Stomach smooth muscle (tissue), 2 donors: ENCODE measurements around the gene SLC22A4.

Experiments used
- H3K27ac ChIP-seq: one replicate; pipeline ENCODE4 v1.7.0; 2013; ENCODE audit warnings: mild to moderate bottlenecking, low read length, inconsistent platforms
- H3K27me3 ChIP-seq, 2 donors: one replicate each; pipeline ENCODE4 v1.7.0; 2013; ENCODE audit warnings: low read length in 2 of 2; ENCODE audit not compliant: insufficient read depth in 2 of 2, control insufficient read depth in 1 of 2
- H3K36me3 ChIP-seq, 2 donors: one replicate each; pipeline ENCODE4 v1.7.0; 2013; ENCODE audit warnings: low read length in 2 of 2; ENCODE audit not compliant: control insufficient read depth in 2 of 2, insufficient read depth in 2 of 2
- H3K4me1 ChIP-seq: one replicate; pipeline ENCODE4 v1.7.0; 2013; ENCODE audit warnings: low read length; ENCODE audit not compliant: control insufficient read depth, insufficient read depth
- H3K4me3 ChIP-seq, 2 donors: one replicate each; pipeline ENCODE4 v1.7.0; 2013; ENCODE audit warnings: low read length in 2 of 2
- H3K9ac ChIP-seq, 2 donors: one replicate each; pipeline ENCODE4 v1.7.0; 2013; ENCODE audit warnings: low read length in 2 of 2, mild to moderate bottlenecking in 1 of 2
- H3K9me3 ChIP-seq, 2 donors: one replicate each; pipeline ENCODE4 v1.7.0; 2013; ENCODE audit warnings: low read length in 2 of 2; ENCODE audit not compliant: control insufficient read depth in 2 of 2
- donor health status: healthy.
- donor health status: Pancreatic carcinoma.

SLC22A4 gene

GRCh38 chr5:132309679-132310078 is 15.5 kb downstream of the SLC22A4 start:
- Histone ChIP-seq H3K27me3 (no peaks in the 10 kb centered on the region), H3K27ac (no peak overlapping the region), H3K4me3 (no peak overlapping the region), H3K9ac (no peak overlapping the region), H3K4me1 (no peaks in the 10 kb centered on the region), H3K9me3 (peaks cover 0 to under 1% of the 10 kb centered on the region in 2 donors), H3K36me3 (peaks cover 0 to 5% of the 10 kb centered on the region in 2 donors)

- H3K4me1 ChIP-seq: no peaks in the 10 kb centered on the region
- no peak overlapping the region for H3K27ac ChIP-seq
- H3K9me3 ChIP-seq: no peaks in the 10 kb centered on the region
- no peak overlapping the region for H3K4me3 ChIP-seq
- H3K9ac ChIP-seq: no peak overlapping the region
- no peaks in the 10 kb centered on the region for H3K27me3 ChIP-seq
- H3K36me3 ChIP-seq: peaks cover 0 to 5% of the 10 kb centered on the region in 2 donors
These were observed 16.1 kb downstream of the SLC22A4 start for GRCh38 chr5:132310141-132310834.

GRCh38 chr5:132313366-132313765 is 19.2 kb downstream of the SLC22A4 start:
- no peaks in the 10 kb centered on the region for H3K4me1 ChIP-seq
- H3K27ac ChIP-seq: no peak overlapping the region
- H3K27me3 ChIP-seq: no peaks in the 10 kb centered on the region
- H3K36me3 ChIP-seq: peaks cover 0 to 5% of the 10 kb centered on the region in 2 donors
- no peak overlapping the region for H3K9ac ChIP-seq
- H3K9me3 ChIP-seq: no peaks in the 10 kb centered on the region
- H3K4me3 ChIP-seq: no peak overlapping the region

- no peak overlapping the region for H3K9ac ChIP-seq
- H3K9me3 ChIP-seq: no peaks in the 10 kb centered on the region
- H3K27ac ChIP-seq: no peak overlapping the region
- no peaks in the 10 kb centered on the region for H3K4me1 ChIP-seq
- H3K4me3 ChIP-seq: no peak overlapping the region
- peaks cover 0 to 5% of the 10 kb centered on the region in 2 donors for H3K36me3 ChIP-seq
- H3K27me3 ChIP-seq: no peaks in the 10 kb centered on the region
These were observed 19.8 kb downstream of the SLC22A4 start for GRCh38 chr5:132313961-132314432.

GRCh38 chr5:132315529-132316067 is 21.4 kb downstream of the SLC22A4 start:
- no peaks in the 10 kb centered on the region for H3K4me1 ChIP-seq
- H3K9ac ChIP-seq: no peak overlapping the region
- H3K4me3 ChIP-seq: no peak overlapping the region
- no peaks in the 10 kb centered on the region for H3K27me3 ChIP-seq
- no peaks in the 10 kb centered on the region for H3K9me3 ChIP-seq
- H3K27ac ChIP-seq: no peak overlapping the region
- H3K36me3 ChIP-seq: peaks cover 0 to 5% of the 10 kb centered on the region in 2 donors

GRCh38 chr5:132319975-132320374 is 25.8 kb downstream of the SLC22A4 start:
- Histone ChIP-seq H3K4me3 (no peak overlapping the region), H3K9ac (no peak overlapping the region), H3K27me3 (no peaks in the 10 kb centered on the region), H3K9me3 (no peaks in the 10 kb centered on the region), H3K36me3 (peaks cover 0 to 2% of the 10 kb centered on the region in 2 donors), H3K4me1 (no peaks in the 10 kb centered on the region), H3K27ac (no peak overlapping the region)

GRCh38 chr5:132321109-132321721 is 27.0 kb downstream of the SLC22A4 start:
- H3K9ac ChIP-seq: no peak overlapping the region
- peaks cover 0 to 2% of the 10 kb centered on the region in 2 donors for H3K36me3 ChIP-seq
- H3K27ac ChIP-seq: no peak overlapping the region
- no peak overlapping the region for H3K4me3 ChIP-seq
- no peaks in the 10 kb centered on the region for H3K27me3 ChIP-seq
- H3K9me3 ChIP-seq: no peaks in the 10 kb centered on the region
- H3K4me1 ChIP-seq: no peaks in the 10 kb centered on the region

GRCh38 chr5:132322266-132322665 is 28.1 kb downstream of the SLC22A4 start:
- H3K36me3 ChIP-seq: peaks cover 0 to 2% of the 10 kb centered on the region in 2 donors
- no peak overlapping the region for H3K9ac ChIP-seq
- no peak overlapping the region for H3K4me3 ChIP-seq
- no peaks in the 10 kb centered on the region for H3K4me1 ChIP-seq
- no peaks in the 10 kb centered on the region for H3K27me3 ChIP-seq
- no peak overlapping the region for H3K27ac ChIP-seq
- no peaks in the 10 kb centered on the region for H3K9me3 ChIP-seq

- H3K4me3 ChIP-seq: no peak overlapping the region
- peaks cover 2 to 3% of the 10 kb centered on the region in 2 donors for H3K36me3 ChIP-seq
- no peaks in the 10 kb centered on the region for H3K27me3 ChIP-seq
- no peak overlapping the region for H3K27ac ChIP-seq
- no peaks in the 10 kb centered on the region for H3K9me3 ChIP-seq
- no peak overlapping the region for H3K9ac ChIP-seq
- H3K4me1 ChIP-seq: no peaks in the 10 kb centered on the region
These were observed 29.0 kb downstream of the SLC22A4 start for GRCh38 chr5:132323202-132323601.

- Histone ChIP-seq H3K27me3 (no peaks in the 10 kb centered on the region), H3K4me1 (no peaks in the 10 kb centered on the region), H3K36me3 (peaks cover 7 to 8% of the 10 kb centered on the region in 2 donors), H3K9me3 (no peaks in the 10 kb centered on the region), H3K9ac (no peak overlapping the region), H3K27ac (no peak overlapping the region), H3K4me3 (no peak overlapping the region)
These were observed 31.5 kb downstream of the SLC22A4 start for GRCh38 chr5:132325691-132326090.
